Activated naive CD8-positive, alpha-beta T cell treated with anti-CD3 and anti-CD28 coated beads, Interleukin-2, amount 50 U/mL, for 16 hours (primary cell): ENCODE data around the gene NFKB1.
A peak's percentile ranks its signal among the peaks of the same experiment; 100 is the strongest.
"Not testable (repeated sequence)": the region's sequence is repeated elsewhere in the genome, so short reads cannot be mapped to it uniquely, and the experiment has no call there.

Experiments used
- DNase-seq: peaks from one replicate; pipeline ENCODE4 v3.0.0-alpha.2; 2020; ENCODE audit warnings: low read depth, low spot score

Gene NFKB1

GRCh38 chr4:102500696-102501446, at the start of gene NFKB1:
NFKB1 (plus strand) TSS chr4:102501359; CDS start chr4:102525519, 24,160 bp downstream.
- DNase-seq, result peak; percentile 75

- DNase-seq, result no peak
Measured at GRCh38 chr4:102452854-102453253, 48.3 kb upstream of the NFKB1 start.

GRCh38 chr4:102453827-102454226, 47.3 kb upstream of the NFKB1 start:
- no peak for DNase-seq

GRCh38 chr4:102454268-102454667, 46.9 kb upstream of the NFKB1 start:
- no peak for DNase-seq

GRCh38 chr4:102454981-102455685, 46.0 kb upstream of the NFKB1 start:
- no peak for DNase-seq

- DNase-seq, result no peak
Measured at GRCh38 chr4:102455750-102456149, 45.4 kb upstream of the NFKB1 start.

- no peak for DNase-seq
Measured at GRCh38 chr4:102466298-102466697, 34.9 kb upstream of the NFKB1 start.

- DNase-seq, result no peak
Measured at GRCh38 chr4:102469806-102470205, 31.4 kb upstream of the NFKB1 start.

GRCh38 chr4:102472441-102473013, 28.6 kb upstream of the NFKB1 start:
- no peak for DNase-seq

GRCh38 chr4:102473476-102473875, 27.7 kb upstream of the NFKB1 start:
- DNase-seq, result no peak

- DNase-seq, result no peak
Measured at GRCh38 chr4:102474736-102475504, 26.2 kb upstream of the NFKB1 start.

GRCh38 chr4:102477657-102478056, 23.5 kb upstream of the NFKB1 start:
- DNase-seq, result no peak

GRCh38 chr4:102478186-102478585, 23.0 kb upstream of the NFKB1 start:
- DNase-seq, result no peak

- DNase-seq, result not testable (repeated sequence)
Measured at GRCh38 chr4:102479832-102480231, 21.3 kb upstream of the NFKB1 start.

- DNase-seq, result no peak
Measured at GRCh38 chr4:102483120-102483519, 18.0 kb upstream of the NFKB1 start.

GRCh38 chr4:102483990-102484692, 17.0 kb upstream of the NFKB1 start:
- not testable (repeated sequence) for DNase-seq

- DNase-seq, result no peak
Measured at GRCh38 chr4:102492531-102493241, 8.5 kb upstream of the NFKB1 start.

- no peak for DNase-seq
Measured at GRCh38 chr4:102493257-102493656, 7.9 kb upstream of the NFKB1 start.

- no peak for DNase-seq
Measured at GRCh38 chr4:102493794-102494193, 7.4 kb upstream of the NFKB1 start.

- no peak for DNase-seq
Measured at GRCh38 chr4:102494603-102495002, 6.6 kb upstream of the NFKB1 start.

- DNase-seq, result no peak
Measured at GRCh38 chr4:102497986-102498385, 3.2 kb upstream of the NFKB1 start.
